CD4-positive, alpha-beta T cell (primary cell): ENCODE results near the gene SYNGR1. TPM values are rescaled to one million over a fixed set of nuclear protein-coding genes. Genes with fewer than 3 reads are reported as not detected.

ENCODE experiments used
- ATAC-seq: fragments of 200-7000 bp; cut with Tn5 transposase; one replicate; pipeline ENCODE4 v1.10.0; 2022; ENCODE audit warnings: mild to moderate bottlenecking; ENCODE audit not compliant: poor library complexity
- CTCF ChIA-PET: fragments of 350-600 bp; sonication (Branson Sonifier 250); formaldehyde crosslinking; loops from one replicate; lab custom pipeline; 2021; ENCODE audit warnings: antibody characterized with exemption, inconsistent platforms; lab: Charles Lee
- POLR2A ChIA-PET: fragments of 350-600 bp; sonication (Branson Sonifier 250); formaldehyde crosslinking; loops from one replicate; lab custom pipeline; 2021; ENCODE audit warnings: antibody characterized with exemption, inconsistent platforms; lab: Charles Lee
- DNase-seq, 14 experiments: peaks; one replicate each; pipeline ENCODE4 v3.0.0-alpha.2; 2013 to 2020; ENCODE audit warnings: mixed read lengths in 2 of 14
- H3K27ac ChIP-seq, 2 donors: one replicate each; pipeline versions ENCODE4 v1.5.1 to v1.7.0; 2013; ENCODE audit warnings: low read length in 2 of 2, low read depth in 1 of 2, mild to moderate bottlenecking in 1 of 2
- H3K27me3 ChIP-seq, 2 experiments: 1 replicate in 1 of 2; 2 replicates in 1 of 2; pipeline versions ENCODE4 v1.6.1 to v1.7.0; 2013; ENCODE audit warnings: low read length in 2 of 2, control low read depth in 1 of 2, mild to moderate bottlenecking in 1 of 2, moderate library complexity in 1 of 2; ENCODE audit not compliant: insufficient read depth in 2 of 2, control insufficient read depth in 1 of 2
- H3K36me3 ChIP-seq: one replicate; pipeline ENCODE4 v1.6.1; 2013; ENCODE audit warnings: low read length, control low read depth; ENCODE audit not compliant: insufficient read depth
- H3K4me1 ChIP-seq: one replicate; pipeline ENCODE4 v1.6.1; 2013; ENCODE audit warnings: low read length, control low read depth; ENCODE audit not compliant: insufficient read depth
- H3K4me3 ChIP-seq: one replicate; pipeline ENCODE4 v1.5.1; 2013; ENCODE audit warnings: mild to moderate bottlenecking, low read length, moderate library complexity
- H3K9me3 ChIP-seq, 2 experiments: 1 replicate in 1 of 2; 2 replicates in 1 of 2; pipeline versions ENCODE4 v1.6.1 to v1.7.0; 2013; ENCODE audit warnings: low read length in 2 of 2, mild to moderate bottlenecking in 2 of 2, control low read depth in 1 of 2, moderate library complexity in 1 of 2; ENCODE audit not compliant: control insufficient read depth in 1 of 2, insufficient read depth in 1 of 2
- H3K27ac Mint-ChIP-seq: one replicate; pipeline ENCODE4 v1.8.0; 2020; ENCODE audit warnings: mixed read lengths
- H3K27me3 Mint-ChIP-seq: one replicate; pipeline ENCODE4 v1.8.0; 2021; ENCODE audit warnings: mixed read lengths
- H3K36me3 Mint-ChIP-seq: one replicate; pipeline ENCODE4 v1.8.0; 2021; ENCODE audit warnings: low read depth, mixed read lengths
- H3K4me1 Mint-ChIP-seq: one replicate; pipeline ENCODE4 v1.8.0; 2021; ENCODE audit warnings: low read depth, mixed read lengths
- H3K4me3 Mint-ChIP-seq: one replicate; pipeline ENCODE4 v1.8.0; 2020; ENCODE audit warnings: mild to moderate bottlenecking, mixed read lengths
- H3K9me3 Mint-ChIP-seq: one replicate; pipeline ENCODE4 v1.8.0; 2020; ENCODE audit warnings: mixed read lengths
- CTCF ChIP-seq: fragments of 200-600 bp; IDR thresholded peaks from one replicate; pipeline ENCODE4 v1.8.0; 2022; ENCODE audit warnings: antibody characterized with exemption, mild to moderate bottlenecking
- intact Hi-C, 2 experiments: fragments of 100-400 bp; cut with DNase I in 1 of 2; cut with micrococcal nuclease in 1 of 2; formaldehyde crosslinking; loops; one replicate each; pipeline versions ENCODE4 v1.15.1 to v1.9.0; 2023 to 2025; cut with DNase I, micrococcal nuclease
- total RNA-seq, 174 experiments: library from RNA in 2 of 174; stranded (reverse) in 2 of 174; gene quantifications; one replicate each; pipeline ENCODE4 v1.2.3 and lab custom pipeline; 2021 to 2026

The SYNGR1 gene
- total RNA-seq, 2 experiments from 2014 or later, result 0.44 to 0.59 TPM

GRCh38 chr22:39408173-39408572, 58.4 kb downstream of the SYNGR1 start:
- DNase-seq, result peak in 2 of 14 experiments; percentile 20 to 40
- no peak overlapping the region for H3K4me3 ChIP-seq
- Mint-ChIP-seq H3K36me3 (peaks cover 28% of the 10 kb centered on the region), H3K4me3 (no peak overlapping the region), H3K4me1 (peaks cover 76% of the 10 kb centered on the region), H3K27ac (no peak overlapping the region), H3K9me3 (no peaks in the 10 kb centered on the region), H3K27me3 (no peaks in the 10 kb centered on the region)
- H3K4me1 ChIP-seq, result peaks cover 24% of the 10 kb centered on the region
- peaks cover 17% of the 10 kb centered on the region for H3K36me3 ChIP-seq
- no peak for ATAC-seq
- no peaks in the 10 kb centered on the region for H3K27me3 ChIP-seq
- CTCF ChIA-PET, result no interaction called here
- no peaks in the 10 kb centered on the region for H3K9me3 ChIP-seq
- POLR2A ChIA-PET, result no interaction called here
- intact Hi-C loops, result loop anchor here in 1 of 2 experiments (10.0 kb wide), 1 partner anchor 637 kb away; no protein-coding TSS in a partner anchor
- TF ChIP-seq CTCF, result no peak
- H3K27ac ChIP-seq, result no peak overlapping the region

- no peaks in the 10 kb centered on the region for H3K9me3 Mint-ChIP-seq
- H3K27ac Mint-ChIP-seq, result no peak overlapping the region
- no peaks in the 10 kb centered on the region for H3K27me3 Mint-ChIP-seq
- H3K4me1 ChIP-seq, result peaks cover 29% of the 10 kb centered on the region
- no peaks in the 10 kb centered on the region for H3K27me3 ChIP-seq
- ATAC-seq, result no peak
- CTCF ChIA-PET, result interaction anchor here (2.6 kb wide), 1 partner anchor 9 kb away, joined by 10 read pairs; the partner anchor contains the start of gene TAB1
- no peak for DNase-seq
- TF ChIP-seq CTCF, result no peak
- H3K4me3 Mint-ChIP-seq, result no peak overlapping the region
- H3K36me3 ChIP-seq, result peaks cover 15% of the 10 kb centered on the region
- no peak overlapping the region for H3K27ac ChIP-seq
- peaks cover 25% of the 10 kb centered on the region for H3K36me3 Mint-ChIP-seq
- POLR2A ChIA-PET, result interaction anchor here (0.9 kb wide), 1 partner anchor 9 kb away, joined by 3 read pairs; the partner anchor contains the start of gene TAB1
- intact Hi-C loops, result loop anchor here in 1 of 2 experiments (10.0 kb wide), 1 partner anchor 636 kb away; no protein-coding TSS in a partner anchor
- H3K9me3 ChIP-seq, result no peaks in the 10 kb centered on the region
- H3K4me3 ChIP-seq, result no peak overlapping the region
- peaks cover 78% of the 10 kb centered on the region for H3K4me1 Mint-ChIP-seq
Measured at GRCh38 chr22:39408807-39409206, 59.0 kb downstream of the SYNGR1 start.

GRCh38 chr22:39409516-39410029, 59.8 kb downstream of the SYNGR1 start:
- Mint-ChIP-seq H3K4me1 (peaks cover 83% of the 10 kb centered on the region), H3K9me3 (no peaks in the 10 kb centered on the region), H3K4me3 (no peak overlapping the region), H3K27me3 (no peaks in the 10 kb centered on the region), H3K36me3 (peaks cover 23% of the 10 kb centered on the region), H3K27ac (no peak overlapping the region)
- Histone ChIP-seq H3K27ac (no peak overlapping the region), H3K36me3 (peaks cover 10% of the 10 kb centered on the region), H3K4me3 (no peak overlapping the region), H3K27me3 (no peaks in the 10 kb centered on the region), H3K9me3 (no peaks in the 10 kb centered on the region), H3K4me1 (peaks cover 36% of the 10 kb centered on the region)
- ATAC-seq, result no peak
- ChIA-PET CTCF (interaction anchor here (2.6 kb wide), 1 partner anchor 10 kb away, joined by 10 read pairs; the partner anchor contains the start of gene TAB1), POLR2A (interaction anchor here (0.7 to 0.9 kb wide), 2 partner anchors 10 to 90 kb away, joined by 3 to 4 read pairs; partner anchors contain the start of gene TAB1)
- intact Hi-C loops, result loop anchor here in 1 of 2 experiments (10.0 kb wide), 1 partner anchor 635 kb away; no protein-coding TSS in a partner anchor
- DNase-seq, result no peak
- TF ChIP-seq CTCF, result no peak
